Femur (tissue), 1 donor: Measurements from ENCODE around the gene ZNF865.

Source experiments
- DNase-seq: peaks from one replicate; pipeline ENCODE4 v3.0.0-alpha.2; 2017

ZNF865 gene

DNA sequence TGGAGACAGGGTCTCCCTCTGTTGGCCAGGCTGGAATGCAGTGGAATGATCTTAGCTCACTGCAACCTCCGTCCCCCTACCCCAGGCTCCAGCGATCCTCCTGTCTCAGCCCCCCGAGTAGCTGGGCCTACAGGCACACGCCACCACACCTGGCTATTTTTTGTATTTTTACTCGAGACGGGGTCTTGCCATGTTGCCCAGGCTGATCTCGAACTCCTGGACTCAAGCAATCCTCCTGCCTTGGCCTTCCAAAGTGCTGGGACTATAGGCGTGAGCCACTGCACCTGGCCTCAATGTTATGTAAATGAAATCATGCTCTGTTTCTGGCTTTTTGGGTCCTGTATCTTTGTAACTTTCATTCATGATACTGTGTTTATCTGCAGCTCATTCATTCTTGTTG, 16.7 kb upstream of the ZNF865 start:
- no peak for DNase-seq

DNA sequence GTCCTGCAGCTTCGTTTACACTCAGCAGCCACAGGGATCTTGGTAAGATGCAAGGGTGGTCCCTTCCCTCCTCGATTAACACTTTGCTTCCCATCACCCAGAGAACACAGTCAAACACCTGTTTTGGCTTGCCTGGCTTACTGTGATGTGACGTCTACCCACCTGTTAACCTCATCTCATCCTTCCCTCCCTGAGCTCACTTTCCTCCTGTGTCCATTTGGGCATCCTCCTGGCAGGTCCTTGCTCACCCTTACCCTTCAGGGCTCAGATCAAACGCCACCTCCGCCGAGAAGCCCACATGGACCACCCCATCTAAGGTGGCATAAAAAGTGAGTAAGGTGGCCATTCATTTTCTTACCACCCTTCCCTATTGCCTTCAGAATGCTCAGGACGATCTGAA, 15.3 kb upstream of the ZNF865 start:
- no peak for DNase-seq

DNA sequence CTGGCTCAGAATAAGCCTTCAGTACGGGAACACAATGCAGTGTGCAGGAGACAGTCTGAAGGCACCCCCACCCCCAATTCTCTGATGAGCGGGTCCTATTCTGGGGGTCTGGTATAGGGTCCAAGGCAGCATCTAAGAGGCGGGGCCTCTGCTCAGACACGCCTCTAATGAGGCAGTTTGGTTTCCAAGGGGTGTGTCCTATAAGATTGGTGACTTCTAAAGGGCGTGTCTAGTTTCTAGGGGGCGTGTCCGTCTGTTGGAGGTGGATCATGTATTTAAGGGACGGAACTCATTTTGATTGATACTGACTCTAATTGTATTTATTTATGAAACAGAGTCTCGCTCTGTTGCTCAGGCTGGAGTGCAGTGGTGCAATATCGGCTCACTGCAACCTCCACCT, 14.8 kb upstream of the ZNF865 start:
- no peak for DNase-seq

DNA sequence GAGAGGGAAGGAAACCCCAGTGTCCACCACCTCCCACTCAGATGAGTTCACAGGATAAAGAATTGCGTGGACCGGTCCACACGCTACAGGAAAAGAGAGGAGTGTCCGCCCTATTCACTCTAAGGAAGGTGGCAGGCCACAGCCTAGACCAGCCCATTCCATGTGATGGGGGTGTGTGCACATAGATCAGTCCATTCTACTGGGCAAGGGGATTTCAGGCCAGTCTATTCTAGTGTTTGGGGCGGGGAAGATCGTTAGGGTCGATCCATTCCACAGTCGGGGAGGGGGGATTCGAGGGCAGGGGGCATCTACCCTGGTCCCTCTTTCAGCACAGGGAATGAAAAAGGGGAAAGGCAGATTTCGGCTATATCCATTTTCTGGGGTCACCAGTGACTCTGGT, 13.9 kb upstream of the ZNF865 start:
- DNase-seq: no peak

DNA sequence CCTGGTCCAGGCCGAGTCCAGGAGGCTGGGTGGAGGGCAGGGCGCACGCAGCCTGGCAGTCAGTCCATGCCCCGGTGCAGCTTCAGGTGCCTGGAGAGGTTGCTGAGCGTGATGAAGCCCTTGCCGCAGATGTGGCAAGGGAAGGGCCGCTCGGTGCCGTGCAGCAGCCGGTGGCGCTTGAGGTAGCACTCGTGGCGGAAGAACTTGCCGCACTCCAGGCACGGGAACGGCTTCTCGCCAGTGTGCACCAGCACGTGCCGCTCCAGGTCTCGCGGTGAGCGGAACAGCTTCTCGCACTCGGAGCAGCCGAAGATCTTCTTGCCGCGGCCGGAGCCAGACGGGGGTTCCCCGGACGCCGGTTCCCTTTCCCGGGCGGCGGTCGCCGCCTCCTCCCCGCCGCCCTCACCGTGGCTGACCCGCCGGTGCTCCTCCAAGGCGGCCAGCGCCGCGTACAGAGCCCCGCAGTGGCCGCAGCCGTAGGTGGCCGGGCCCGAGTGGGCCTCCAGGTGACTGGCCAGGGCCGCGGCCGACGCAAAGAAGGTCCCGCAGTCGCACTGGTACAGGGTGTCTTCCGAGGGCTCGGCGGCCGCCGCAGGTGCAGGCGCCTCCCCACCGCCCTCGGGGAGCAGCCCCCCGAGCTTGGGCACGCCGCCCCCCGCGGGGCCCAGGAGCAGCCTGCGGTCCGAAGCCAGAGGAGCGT, 12.9 kb upstream of the ZNF865 start:
- DNase-seq: no peak

DNA sequence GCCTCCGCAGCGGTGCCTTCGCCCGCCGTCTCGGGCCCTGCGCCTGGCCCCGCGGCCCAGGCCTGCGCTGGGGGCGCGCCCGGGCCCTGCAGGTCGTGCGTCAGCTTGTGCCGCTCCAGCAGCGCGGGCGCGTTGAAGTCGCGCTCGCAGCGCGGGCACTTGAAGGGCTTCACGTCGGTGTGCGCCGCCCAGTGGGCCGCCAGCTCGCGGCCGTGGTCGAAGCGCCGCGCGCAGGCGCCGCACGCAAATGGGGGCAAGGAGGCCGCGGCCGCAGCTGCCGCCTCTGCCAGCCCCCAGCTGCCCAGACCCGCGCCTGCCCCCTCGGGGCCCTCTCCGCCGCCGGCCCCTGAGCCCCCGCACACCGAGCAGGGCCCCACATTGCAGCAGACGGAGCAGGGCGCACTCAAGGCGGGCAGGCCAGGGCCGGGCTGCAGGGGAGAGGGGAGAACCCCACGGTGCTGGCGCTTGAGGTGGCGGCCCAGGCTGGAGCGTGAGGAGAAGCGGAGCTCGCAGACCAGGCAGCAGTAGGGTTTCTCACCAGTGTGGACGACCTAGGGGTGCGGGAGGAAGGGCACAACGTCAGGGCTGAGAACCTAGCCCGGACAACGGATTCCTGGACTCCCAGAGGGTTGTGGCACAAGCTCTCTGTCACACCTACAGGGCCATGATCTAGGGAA, 12.2 kb upstream of the ZNF865 start:
- DNase-seq: no peak

DNA sequence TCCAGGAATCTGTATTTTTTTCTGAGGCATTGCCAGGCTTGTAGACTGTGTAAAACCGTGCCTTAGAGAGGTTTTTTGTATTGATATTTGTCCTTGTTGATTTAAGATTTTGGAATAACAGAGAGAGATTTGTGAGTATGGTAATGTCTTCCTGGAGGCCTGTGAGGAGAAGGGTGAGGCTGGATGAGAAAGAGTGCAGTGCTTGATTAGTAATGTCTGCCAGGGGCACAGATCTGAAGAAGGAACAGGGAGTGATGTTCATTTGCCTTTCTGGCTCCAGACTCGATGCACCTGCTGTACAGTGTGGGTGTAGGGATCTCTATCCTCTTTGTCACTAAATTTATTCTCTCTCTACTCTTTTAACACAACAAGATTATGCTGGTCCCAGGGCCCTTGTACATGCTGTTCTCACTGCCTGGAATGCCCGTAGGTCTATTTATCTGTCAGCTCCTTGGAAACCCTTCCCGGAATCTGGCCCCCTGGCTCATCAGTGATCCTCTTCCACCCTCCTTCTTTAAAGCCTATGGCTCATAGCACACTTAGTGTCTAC, 10.4 kb upstream of the ZNF865 start:
- DNase-seq: no peak

DNA sequence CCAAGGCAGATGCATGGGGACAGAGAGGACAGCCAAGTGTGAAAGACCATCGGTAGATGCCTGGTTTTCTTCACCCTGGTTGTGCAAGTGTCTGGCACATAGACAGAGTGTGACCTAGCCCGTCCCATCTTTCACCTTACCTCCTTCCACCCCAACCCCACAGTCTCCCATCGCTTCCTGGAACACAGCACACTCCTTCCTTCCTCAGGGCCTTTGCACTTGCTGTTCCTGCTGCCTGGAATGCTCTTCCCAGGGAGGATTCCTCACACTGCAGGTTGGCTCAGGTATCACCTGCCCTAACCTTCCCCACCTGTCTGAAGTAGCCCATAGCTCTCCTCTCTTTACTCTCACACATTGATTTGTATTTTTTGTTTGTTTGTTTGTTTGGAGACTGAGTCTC, 9.1 kb upstream of the ZNF865 start:
- no peak for DNase-seq

DNA sequence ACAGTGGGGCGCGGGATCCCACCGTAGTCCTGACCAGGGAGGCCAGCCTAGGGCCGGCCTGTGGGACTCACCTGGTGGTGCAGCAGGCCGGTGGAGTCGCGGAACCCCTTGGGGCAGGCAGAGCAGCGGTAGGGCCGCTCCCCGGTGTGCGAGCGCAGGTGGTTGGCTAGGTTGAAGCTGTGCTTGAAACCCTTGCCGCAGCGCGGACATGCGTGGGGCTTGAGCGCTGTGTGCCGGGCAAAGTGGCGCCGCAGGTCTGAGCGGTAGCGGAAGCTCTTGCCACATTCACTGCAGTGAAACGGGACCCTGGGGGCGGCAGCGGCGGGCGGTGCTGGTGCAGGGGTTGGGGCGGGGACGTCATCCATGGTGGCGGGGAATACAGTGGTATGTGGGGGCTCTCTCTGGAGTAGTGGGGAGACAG, 7.9 kb upstream of the ZNF865 start:
- no peak for DNase-seq

DNA sequence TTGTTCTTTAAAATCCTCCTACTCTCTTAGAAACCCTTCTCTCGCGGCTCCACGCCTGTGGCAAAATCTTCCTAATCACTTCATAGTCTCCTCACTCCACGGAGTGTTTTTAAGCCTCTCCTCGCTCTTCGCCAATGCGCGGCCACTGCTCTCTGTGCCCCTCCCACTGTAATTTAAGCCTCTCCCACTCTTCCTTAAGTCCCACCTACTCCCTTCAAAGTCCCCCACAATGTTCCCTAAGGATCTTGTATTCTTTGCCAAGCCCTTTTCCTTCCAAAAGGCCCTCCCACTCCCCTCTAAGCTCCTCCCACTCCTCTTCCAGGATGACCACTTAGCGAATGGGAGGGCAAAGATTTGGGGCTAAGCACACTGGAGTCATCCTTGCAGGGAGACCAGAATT, 7.4 kb upstream of the ZNF865 start:
- DNase-seq: no peak

DNA sequence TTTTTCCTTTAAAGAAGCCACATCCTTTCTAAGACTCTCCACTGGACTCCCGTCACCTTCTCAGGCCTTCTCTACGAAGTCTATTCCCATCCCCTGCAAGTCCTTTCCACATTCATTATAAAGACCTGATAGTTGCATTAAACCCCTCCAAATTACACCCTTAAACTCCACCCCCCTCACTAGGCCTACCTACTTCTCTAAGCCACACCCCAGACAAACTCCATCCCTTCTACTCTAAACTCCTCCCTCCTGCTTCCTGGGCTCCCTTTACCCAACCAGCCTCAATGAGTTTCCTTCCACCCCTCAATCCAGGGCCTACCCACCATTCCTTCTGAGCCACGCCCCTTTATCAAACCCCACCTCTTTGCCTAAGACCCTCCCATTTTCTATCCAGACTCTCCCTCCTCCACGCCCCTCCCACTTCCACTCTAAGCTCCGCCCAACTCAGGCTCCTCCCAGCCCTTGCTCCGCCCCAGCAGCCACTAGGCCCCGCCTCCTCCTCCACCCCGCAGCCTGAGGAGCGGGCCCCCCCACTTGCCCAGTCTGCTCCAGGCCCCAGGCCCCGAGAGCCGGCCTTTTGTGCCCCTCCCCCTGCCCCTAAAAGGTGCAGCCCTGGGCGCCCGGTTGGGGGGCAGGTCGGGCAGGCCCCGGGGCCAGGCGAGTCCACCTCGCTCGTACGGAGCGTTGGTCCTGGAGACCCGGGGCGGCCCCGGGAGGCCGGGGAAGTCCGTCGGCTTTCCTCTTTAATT, 6.6 kb upstream of the ZNF865 start:
- DNase-seq: peak; percentile 96

DNA sequence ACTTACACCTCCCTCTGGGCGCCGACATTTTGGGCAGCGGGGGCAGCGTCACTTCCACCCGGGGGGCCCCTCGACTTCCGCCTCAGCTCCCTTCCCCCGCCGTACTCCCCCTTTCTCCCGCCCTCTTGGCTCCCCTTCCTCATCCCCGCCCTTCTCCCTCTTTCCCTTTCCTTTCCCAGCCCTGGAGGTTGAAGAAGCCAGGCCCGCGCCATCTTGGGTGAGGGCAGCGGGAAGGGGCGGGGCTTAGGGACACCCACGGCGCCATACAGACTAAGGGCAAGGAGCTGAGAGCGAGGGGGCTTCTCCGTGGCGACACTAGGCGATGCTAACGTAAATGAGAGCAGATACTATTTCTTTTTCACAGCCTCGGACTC, 6.0 kb upstream of the ZNF865 start, which contains the start of gene FIZ1:
FIZ1 (minus strand) TSS at position 50 of the 374 bp plus-strand sequence. CDS start 1,652 bp downstream, outside the sequence.
- peak; percentile 99 for DNase-seq

DNA sequence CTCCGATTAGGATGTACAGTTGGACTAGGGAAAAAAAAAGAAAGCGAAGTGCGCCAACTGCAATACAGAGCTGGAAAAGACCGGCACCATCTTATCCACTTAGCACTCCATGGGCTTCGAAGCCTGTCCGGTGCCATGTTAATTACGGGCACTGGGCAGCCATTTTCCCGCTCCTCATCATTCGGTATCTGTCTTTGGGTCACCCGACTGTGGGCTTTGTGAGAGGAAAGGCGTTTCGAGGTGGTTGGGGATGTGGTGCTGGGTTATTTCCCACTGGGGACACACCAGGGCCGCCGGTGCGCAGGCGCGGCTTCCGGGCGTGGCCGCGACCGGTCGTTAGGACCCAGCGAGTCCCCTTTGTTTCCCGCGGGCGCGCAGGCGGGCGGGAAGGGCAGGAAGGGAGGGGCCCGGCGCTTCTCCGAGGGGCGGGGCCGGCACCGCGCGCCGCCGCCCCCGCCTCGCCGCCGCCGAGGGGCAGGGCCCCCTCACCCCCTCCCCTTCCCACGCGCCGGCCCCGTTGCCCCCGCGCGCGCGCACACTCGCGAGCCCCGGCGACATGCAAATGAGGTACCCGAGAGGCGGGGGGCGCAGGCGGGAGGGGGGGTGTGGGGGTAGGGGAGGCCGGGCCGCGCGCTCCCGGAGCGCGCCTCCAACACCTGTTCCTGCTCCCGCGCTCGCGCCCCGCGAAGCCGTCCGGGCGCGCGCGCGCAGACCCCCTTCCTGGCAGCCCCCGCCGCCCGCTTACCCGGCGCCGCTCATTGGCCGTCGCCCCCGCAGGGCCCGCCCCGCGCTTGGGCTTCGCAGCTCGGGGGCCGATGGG, 5.4 kb upstream of the ZNF865 start, which contains the start of gene ZNF524:
ZNF524 (plus strand) TSS at position 447 of the 820 bp plus-strand sequence. CDS start 1,825 bp downstream, outside the sequence.
- peak; percentile 94 for DNase-seq

DNA sequence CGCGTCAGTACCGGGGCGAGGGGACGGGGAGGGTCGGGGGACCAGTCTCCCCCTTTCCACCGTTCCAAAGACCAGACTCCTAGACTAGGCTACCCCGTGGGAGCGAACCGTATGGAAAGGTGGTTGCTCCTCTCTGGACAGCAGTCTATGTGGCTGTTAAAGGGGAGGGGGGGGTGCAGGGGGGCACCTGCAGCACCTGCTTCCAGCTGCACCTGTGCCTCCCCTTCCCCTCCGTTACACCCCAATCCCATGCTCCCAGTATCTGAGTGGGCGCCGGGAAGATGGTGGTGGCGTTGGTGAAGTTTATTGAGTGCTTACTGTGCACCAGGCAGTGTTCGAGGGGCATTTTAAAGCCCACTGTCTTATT, 4.8 kb upstream of the ZNF865 start:
- DNase-seq: no peak

DNA sequence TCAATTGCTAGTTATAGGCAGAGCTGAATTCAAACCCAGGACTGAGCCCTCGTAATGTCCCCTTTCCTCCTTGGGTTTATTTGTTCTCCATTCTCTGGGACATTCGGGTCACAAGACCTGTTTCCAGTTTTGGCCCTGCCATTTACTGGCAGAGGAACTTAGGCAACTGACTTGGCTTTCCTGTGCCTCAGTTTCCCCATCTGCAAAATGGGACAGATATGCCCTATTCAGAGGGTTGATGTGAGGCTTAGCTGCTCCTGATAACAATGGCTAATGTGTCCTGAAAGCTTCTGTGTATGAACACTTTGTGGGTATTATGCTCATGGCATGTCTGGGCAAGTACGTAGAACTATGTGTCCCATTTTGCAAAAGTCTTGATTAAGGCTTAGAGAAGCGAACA, 4.4 kb upstream of the ZNF865 start:
- DNase-seq: no peak

DNA sequence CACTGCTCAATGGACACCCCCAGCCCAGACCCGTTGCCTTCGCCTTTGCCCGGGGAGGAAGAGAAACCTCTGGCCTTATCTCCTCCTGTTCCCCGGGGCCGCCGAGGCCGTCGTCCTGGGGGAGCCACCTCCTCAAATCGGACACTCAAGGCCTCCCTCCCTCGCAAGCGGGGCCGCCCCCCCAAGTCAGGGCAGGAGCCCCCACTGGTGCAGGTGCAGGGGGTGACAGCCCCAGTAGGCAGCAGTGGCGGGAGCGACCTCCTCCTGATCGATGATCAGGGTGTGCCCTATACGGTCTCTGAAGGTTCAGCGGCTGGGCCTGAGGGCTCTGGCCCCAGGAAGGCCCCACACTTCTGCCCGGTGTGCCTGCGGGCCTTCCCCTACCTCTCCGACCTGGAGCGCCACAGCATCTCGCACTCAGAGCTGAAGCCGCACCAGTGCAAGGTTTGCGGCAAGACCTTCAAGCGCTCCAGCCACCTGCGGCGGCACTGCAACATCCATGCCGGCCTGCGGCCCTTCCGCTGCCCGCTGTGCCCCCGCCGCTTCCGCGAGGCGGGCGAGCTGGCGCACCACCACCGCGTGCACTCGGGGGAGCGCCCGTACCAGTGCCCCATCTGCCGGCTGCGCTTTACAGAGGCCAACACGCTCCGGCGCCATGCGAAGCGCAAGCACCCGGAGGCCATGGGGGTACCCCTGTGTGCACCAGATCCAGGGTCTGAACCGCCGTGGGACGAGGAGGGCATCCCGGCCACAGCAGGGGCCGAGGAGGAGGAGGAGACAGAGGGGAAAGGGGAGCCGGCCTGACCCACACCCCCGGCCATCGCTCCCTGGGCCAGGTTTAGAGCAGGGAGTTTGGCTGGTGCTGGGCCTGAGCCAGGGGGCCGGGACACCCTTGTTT, 3.1 kb upstream of the ZNF865 start:
- no peak for DNase-seq

DNA sequence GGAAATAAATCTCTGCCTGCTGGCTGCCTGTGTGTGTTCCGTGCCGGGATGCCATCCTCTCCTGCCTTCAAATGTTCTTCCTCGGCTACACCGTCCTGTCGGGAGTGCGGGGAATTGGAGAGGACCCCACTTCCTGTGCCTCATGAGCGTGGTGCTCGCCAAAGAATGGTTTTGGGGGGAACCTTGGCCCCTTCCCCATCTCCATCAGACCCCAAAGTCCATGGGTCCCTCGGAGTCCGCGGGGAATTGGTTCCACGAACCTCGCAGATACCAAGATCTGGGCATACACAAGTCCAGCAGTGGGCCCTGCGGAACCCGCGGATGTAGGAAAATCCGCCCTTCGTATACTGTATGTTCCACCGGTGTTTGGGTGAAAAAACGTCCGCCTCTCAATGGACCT, 2.3 kb upstream of the ZNF865 start:
- DNase-seq: no peak

DNA sequence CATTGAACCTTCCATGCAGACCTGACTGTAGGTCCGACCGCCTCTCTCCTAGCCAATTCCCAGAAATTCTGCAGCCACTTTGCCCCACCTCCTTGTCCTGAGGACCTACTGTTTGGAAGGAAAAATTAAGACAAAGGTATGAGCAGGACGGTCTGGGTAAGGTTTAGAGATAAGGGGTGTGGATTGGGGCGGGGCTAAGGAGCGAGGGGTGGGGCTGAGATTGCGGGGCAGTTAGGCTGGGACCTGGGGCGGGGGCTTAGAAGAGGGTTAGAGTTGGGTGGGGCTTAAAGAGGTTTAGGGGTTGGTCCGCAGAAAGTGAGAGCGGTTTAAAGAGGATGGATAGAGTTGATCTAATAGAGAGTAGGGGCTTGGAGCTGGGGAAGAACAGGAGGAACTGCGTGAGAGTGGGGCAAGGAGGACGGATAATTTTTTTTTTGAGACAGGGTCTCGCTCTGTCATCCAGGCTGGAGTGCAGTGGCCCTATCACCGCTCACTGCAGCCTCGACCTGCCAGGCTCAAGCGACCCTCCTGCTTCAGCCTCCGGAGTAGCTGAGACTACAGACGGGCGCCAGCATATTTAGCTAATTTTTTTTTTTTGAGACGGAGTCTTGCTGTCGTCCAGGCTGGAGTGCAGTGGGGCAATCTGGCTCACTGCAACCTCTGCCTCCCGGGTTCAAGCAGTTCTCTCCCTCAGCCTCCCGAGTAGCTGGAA, 1.7 kb upstream of the ZNF865 start:
- DNase-seq: no peak

DNA sequence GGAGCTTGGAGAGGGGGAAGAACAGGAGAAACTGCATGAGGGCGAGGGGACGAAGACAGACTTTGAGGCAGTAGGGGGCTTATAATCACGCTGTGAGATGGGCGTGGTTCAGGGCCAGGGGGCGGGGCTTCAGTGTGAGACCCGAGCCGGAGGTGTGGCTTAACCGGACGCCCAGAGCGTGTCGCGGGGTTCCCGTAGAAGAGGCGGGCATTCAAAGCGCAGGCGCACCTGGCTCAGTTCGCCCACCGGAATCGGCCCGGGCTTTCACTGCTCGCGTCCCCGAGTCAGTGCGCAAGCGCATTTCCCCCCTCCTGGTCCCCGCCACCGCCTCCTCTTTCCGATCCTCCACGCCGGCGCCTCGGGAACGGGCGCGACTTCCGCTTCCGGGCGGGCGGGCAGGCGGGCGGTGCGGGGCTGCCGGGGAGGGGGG, 225 bp upstream of the ZNF865 start:
- peak; percentile 99 for DNase-seq

DNA sequence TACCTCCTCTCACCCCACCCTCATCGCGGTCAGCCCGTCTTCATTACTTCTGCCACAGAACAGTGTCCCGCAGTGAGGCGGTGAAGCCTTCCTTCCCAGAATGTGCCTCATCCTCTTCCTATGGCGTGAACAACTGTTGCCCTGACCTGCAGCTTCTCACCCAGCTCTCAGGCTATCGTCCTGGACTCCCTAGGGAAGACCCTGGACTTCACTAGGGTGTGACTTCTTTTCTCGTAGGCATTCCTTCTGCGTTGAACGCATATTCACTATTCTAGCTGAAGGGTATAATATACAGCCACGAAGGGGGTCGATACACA, 982 bp downstream of the ZNF865 start:
- no peak for DNase-seq

DNA sequence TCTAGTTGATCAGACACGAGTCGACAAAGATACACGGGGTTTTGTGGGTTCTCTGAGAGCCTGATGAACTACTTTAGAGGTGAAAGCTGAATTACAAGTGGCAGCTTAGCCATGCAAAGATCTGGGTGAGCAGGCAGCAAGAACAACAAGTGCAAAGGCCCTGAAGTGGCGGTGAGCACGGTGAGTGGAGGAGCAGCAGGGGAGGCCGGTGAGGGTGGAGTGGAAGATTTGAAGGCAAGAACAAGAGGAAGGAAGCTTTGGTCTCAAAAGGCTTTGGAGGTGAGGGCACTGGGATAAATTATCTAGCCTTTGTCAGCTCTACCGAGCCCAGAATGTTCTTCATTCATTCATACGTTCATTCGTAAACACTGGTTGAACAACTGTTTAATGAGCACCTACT, 1.4 kb downstream of the ZNF865 start:
- DNase-seq: no peak
